Skin epidermis (tissue), 12 donors: ENCODE results near the gene DENND5A.
A peak's percentile ranks its signal among the peaks of the same experiment; 100 is the strongest.

Experiments used
- H3K27ac ChIP-seq, 21 experiments: fragments of 200-600 bp; sonication (generic) in 11 of 21; one replicate each; pipeline ENCODE4 v1.5.0; 2020; ENCODE audit warnings: mild to moderate bottlenecking in 3 of 21, inconsistent platforms in 2 of 21, moderate library complexity in 2 of 21
- H3K4me3 ChIP-seq, 7 experiments: fragments of 200-600 bp; sonication (generic) in 2 of 7; one replicate each; pipeline ENCODE4 v1.5.0; 2020; ENCODE audit warnings: inconsistent platforms in 2 of 7, mild to moderate bottlenecking in 2 of 7, moderate library complexity in 1 of 7

DENND5A gene

GRCh38 chr11:9089061-9089460, 176.1 kb downstream of the DENND5A start:
- Histone ChIP-seq H3K4me3 (no peak overlapping the region), H3K27ac (peak overlapping the region in 1 of 21 experiments; percentile 5)
